Upper lobe of left lung (tissue), 4 donors: ENCODE data around the gene MIX23.

Experiments used
- EP300 ChIP-seq, 4 donors: sonication (generic); formaldehyde crosslinking; IDR thresholded peaks; one replicate each; pipeline ENCODE4 v1.5.1; 2017; ENCODE audit warnings: antibody characterized with exemption in 4 of 4, control low read depth in 2 of 4
- POLR2A ChIP-seq, 4 donors: fragments of 450-650 bp; IDR thresholded peaks; one replicate each; pipeline ENCODE4 v1.5.1; 2016 to 2017; ENCODE audit warnings: antibody characterized with exemption in 4 of 4, mild to moderate bottlenecking in 2 of 4
- POLR2AphosphoS5 ChIP-seq, 2 donors: sonication (generic); formaldehyde crosslinking; IDR thresholded peaks; one replicate each; pipeline ENCODE4 v1.5.1; 2017; ENCODE audit warnings: antibody characterized with exemption in 2 of 2
- TF ChIP-seq, protein P1 (sequence below), 6 experiments: fragments of 450-650 bp in 4 of 6; fragments of 200-600 bp in 2 of 6; sonication (generic) in 2 of 6; IDR thresholded peaks; one replicate each; pipeline ENCODE4 v1.5.1; 2016 to 2019; ENCODE audit warnings: antibody characterized with exemption in 6 of 6

DNA sequence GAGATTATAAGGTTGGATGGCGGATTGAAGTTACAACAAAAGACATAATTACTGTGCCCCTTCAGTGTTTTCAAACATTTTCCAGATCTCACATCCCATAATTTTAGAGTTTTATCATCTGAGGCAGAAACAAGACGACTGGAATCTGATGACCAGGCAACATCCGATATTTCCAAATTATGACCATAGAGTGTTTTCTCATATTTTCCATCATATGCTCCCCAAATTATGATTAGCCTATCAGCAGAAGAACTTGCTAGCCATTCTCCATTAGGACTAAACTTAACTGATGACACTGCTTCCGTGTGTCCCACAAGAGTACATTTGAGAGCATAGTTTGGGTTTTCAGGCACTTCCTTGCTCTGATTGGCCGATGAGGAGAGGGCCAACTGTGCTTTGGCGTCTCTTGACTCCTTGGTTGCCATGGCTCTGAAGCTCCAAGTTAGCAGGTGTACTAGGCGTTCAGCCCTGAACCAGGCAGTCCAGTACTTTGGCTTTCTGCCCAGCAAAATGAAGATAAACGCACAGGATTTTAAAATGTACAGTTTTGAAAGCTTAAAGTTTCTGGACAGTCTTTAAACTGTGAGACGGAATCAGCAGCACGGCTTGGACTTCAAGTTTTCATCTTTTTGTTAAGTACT lies 32.2 kb upstream of the MIX23 start:
- TF ChIP-seq, protein P1, sequence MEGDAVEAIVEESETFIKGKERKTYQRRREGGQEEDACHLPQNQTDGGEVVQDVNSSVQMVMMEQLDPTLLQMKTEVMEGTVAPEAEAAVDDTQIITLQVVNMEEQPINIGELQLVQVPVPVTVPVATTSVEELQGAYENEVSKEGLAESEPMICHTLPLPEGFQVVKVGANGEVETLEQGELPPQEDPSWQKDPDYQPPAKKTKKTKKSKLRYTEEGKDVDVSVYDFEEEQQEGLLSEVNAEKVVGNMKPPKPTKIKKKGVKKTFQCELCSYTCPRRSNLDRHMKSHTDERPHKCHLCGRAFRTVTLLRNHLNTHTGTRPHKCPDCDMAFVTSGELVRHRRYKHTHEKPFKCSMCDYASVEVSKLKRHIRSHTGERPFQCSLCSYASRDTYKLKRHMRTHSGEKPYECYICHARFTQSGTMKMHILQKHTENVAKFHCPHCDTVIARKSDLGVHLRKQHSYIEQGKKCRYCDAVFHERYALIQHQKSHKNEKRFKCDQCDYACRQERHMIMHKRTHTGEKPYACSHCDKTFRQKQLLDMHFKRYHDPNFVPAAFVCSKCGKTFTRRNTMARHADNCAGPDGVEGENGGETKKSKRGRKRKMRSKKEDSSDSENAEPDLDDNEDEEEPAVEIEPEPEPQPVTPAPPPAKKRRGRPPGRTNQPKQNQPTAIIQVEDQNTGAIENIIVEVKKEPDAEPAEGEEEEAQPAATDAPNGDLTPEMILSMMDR (IDR thresholded peaks at IDR 0.05) = no peak
- TF ChIP-seq POLR2A (IDR thresholded peaks at IDR 0.05) (no peak), EP300 (IDR thresholded peaks at IDR 0.05) (no peak), POLR2AphosphoS5 (IDR thresholded peaks at IDR 0.05) (no peak)
